Gastroesophageal sphincter (tissue), 4 donors: Measurements from ENCODE around the gene INTS11. TPM values are rescaled to one million over a fixed set of nuclear protein-coding genes. Genes with fewer than 3 reads are reported as not detected.

Experiments used
- ATAC-seq: fragments of 150-250 bp; one replicate; pipeline ENCODE4 v1.9.1; 2016; ENCODE audit warnings: mild to moderate bottlenecking, moderate library complexity
- H3K27ac ChIP-seq, 4 donors: fragments of 200-600 bp; sonication (generic) in 3 of 4; 1 replicate in 3 of 4; 2 replicates in 1 of 4; pipeline ENCODE4 v1.5.1; 2016 to 2019
- H3K27me3 ChIP-seq: fragments of 200-600 bp; sonication (generic); one replicate; pipeline ENCODE4 v1.5.1; 2019
- H3K36me3 ChIP-seq, 2 donors: fragments of 200-600 bp; sonication (generic); one replicate each; pipeline ENCODE4 v1.5.1; 2019; ENCODE audit warnings: control low read depth in 1 of 2
- H3K4me1 ChIP-seq, 3 donors: fragments of 200-600 bp; sonication (generic); 1 replicate in 2 of 3; 2 replicates in 1 of 3; pipeline ENCODE4 v1.5.1; 2016 to 2019; ENCODE audit warnings: control low read depth in 2 of 3
- H3K4me3 ChIP-seq, 2 donors: fragments of 200-600 bp; sonication (generic); one replicate each; pipeline ENCODE4 v1.5.1; 2019; ENCODE audit warnings: mild to moderate bottlenecking in 1 of 2, moderate library complexity in 1 of 2
- H3K9me3 ChIP-seq, 3 donors: fragments of 200-600 bp; sonication (generic); one replicate each; pipeline ENCODE4 v1.5.1; 2017 to 2019; ENCODE audit warnings: control low read depth in 2 of 3
- EP300 ChIP-seq: sonication (generic); formaldehyde crosslinking; IDR thresholded peaks from one replicate; pipeline ENCODE4 v1.6.1; 2017; ENCODE audit warnings: antibody characterized with exemption, mild to moderate bottlenecking
- POLR2A ChIP-seq, 2 donors: fragments of 450-650 bp; IDR thresholded peaks; one replicate each; pipeline ENCODE4 v1.6.1; 2017; ENCODE audit warnings: antibody characterized with exemption in 2 of 2, mild to moderate bottlenecking in 2 of 2, moderate library complexity in 1 of 2
- POLR2AphosphoS5 ChIP-seq: sonication (generic); formaldehyde crosslinking; IDR thresholded peaks from one replicate; pipeline ENCODE4 v1.6.1; 2017; ENCODE audit warnings: antibody characterized with exemption
- WGBS, 2 donors: methylation state at CpG; one replicate each; pipeline ENCODE4 v1.1.5; 2018; ENCODE audit warnings: low coverage in 1 of 2; 5-methylcytosine and 5-hydroxymethylcytosine counted together
- total RNA-seq, 4 donors: library from RNA; depleted of rRNA; stranded (reverse); fragments of >200 nt; gene quantifications; one replicate each; pipeline ENCODE4 v1.1.0, GENCODE V29; 2016
- TF ChIP-seq, protein P1 (sequence below), 4 experiments: fragments of 200-600 bp in 2 of 4; fragments of 450-650 bp in 2 of 4; sonication (generic) in 1 of 4; IDR thresholded peaks; one replicate each; pipeline ENCODE4 v1.5.1; 2017 to 2019; ENCODE audit warnings: antibody characterized with exemption in 4 of 4, mild to moderate bottlenecking in 2 of 4, moderate library complexity in 2 of 4

INTS11 gene
- total RNA-seq, 4 donors from 2014 or later = 62.0 to 119 (median 96.4) TPM

DNA sequence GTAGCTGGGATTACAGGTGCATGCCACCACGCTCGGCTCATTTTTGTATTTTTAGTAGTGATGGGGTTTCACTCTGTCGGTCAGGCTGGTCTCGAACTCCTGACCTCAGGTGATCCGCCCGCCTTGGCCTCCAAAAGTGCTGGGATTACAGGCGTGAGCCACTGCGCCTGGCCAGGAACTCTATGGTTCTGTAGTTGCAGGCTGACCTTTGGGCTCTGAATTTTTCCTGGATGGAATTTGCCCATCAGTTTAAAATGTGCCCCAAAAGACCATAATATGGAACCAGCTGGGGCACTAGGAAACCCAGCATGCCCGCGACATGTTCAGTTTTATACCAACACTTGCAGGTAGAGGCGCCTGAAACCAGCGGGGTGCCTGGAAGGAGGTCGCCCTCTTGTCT is 45.8 kb downstream of the INTS11 start:
- TF ChIP-seq POLR2A (IDR thresholded peaks at IDR 0.05) (no peak), EP300 (no peak), POLR2AphosphoS5 (no peak)
- TF ChIP-seq, protein P1, sequence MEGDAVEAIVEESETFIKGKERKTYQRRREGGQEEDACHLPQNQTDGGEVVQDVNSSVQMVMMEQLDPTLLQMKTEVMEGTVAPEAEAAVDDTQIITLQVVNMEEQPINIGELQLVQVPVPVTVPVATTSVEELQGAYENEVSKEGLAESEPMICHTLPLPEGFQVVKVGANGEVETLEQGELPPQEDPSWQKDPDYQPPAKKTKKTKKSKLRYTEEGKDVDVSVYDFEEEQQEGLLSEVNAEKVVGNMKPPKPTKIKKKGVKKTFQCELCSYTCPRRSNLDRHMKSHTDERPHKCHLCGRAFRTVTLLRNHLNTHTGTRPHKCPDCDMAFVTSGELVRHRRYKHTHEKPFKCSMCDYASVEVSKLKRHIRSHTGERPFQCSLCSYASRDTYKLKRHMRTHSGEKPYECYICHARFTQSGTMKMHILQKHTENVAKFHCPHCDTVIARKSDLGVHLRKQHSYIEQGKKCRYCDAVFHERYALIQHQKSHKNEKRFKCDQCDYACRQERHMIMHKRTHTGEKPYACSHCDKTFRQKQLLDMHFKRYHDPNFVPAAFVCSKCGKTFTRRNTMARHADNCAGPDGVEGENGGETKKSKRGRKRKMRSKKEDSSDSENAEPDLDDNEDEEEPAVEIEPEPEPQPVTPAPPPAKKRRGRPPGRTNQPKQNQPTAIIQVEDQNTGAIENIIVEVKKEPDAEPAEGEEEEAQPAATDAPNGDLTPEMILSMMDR (IDR thresholded peaks at IDR 0.05) = no peak
- Histone ChIP-seq H3K27me3 (peaks cover 8% of the 10 kb centered on the region), H3K9me3 (no peaks in the 10 kb centered on the region), H3K36me3 (no peaks in the 10 kb centered on the region), H3K4me1 (peaks cover 0 to 14% (median 6%) of the 10 kb centered on the region in 3 donors), H3K27ac (no peak overlapping the region), H3K4me3 (no peak overlapping the region)
- ATAC-seq = no peak
- WGBS, 2 donors = 90 to 100% methylated on average over 2 to 4 of the region's 13 CpGs

DNA sequence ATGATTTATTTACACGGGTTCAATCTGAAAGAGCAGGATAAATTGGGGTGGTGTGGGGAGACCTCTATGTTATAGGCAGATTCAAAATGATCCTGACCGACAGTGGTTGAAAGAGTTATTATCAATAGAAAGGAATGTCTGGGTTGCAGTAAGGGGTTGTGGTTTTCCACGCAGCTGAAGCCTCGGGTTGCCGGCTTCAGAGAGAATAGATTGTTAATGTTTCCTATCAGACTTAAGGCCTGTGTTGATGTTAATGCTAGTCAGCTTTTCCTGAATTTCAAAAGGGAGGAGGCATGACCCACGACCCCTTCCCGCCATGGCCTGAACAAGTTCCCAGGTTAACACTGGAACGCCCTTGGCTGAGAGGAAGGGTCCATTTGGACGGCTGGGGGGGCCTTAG is 48.6 kb downstream of the INTS11 start:
- Histone ChIP-seq H3K4me3 (no peak overlapping the region), H3K27ac (no peak overlapping the region), H3K4me1 (peaks cover 3 to 36% (median 26%) of the 10 kb centered on the region in 3 donors), H3K36me3 (peaks cover 0 to 3% of the 10 kb centered on the region in 2 donors), H3K27me3 (no peaks in the 10 kb centered on the region), H3K9me3 (no peaks in the 10 kb centered on the region)
- 64 to 80% methylated on average over 5 to 9 of the region's 9 CpGs for WGBS, 2 donors
- ATAC-seq = no peak
- TF ChIP-seq, protein P1 (IDR thresholded peaks at IDR 0.05) = no peak
- TF ChIP-seq POLR2A (IDR thresholded peaks at IDR 0.05) (no peak), EP300 (no peak), POLR2AphosphoS5 (no peak)

DNA sequence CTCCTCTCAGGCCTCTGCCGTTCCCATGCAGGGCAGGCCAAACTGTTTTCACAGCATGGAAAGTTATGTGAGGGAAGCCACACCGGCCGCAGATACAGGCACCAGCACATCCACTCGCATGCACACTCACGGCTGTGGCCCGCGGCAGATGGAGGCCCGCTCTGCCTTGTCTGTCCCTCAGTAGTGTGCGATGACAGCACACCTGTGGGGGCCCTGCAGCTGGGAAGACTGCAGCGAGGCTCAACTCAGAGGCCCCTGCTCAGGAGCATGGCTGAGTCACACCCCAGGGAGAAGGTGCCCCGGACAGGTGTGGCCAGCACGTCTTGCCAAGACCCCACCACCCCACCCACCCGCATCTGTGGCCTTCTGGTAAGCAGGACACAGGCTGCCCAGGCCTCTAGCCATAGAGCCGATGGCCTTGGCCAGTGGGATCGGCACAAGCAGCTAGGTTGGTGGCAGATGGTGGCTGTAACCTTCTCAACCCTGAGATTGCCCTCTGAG is 49.5 kb downstream of the INTS11 start:
- peak overlapping the region in 1 of 2 donors; percentile 99 for H3K4me3 ChIP-seq

DNA sequence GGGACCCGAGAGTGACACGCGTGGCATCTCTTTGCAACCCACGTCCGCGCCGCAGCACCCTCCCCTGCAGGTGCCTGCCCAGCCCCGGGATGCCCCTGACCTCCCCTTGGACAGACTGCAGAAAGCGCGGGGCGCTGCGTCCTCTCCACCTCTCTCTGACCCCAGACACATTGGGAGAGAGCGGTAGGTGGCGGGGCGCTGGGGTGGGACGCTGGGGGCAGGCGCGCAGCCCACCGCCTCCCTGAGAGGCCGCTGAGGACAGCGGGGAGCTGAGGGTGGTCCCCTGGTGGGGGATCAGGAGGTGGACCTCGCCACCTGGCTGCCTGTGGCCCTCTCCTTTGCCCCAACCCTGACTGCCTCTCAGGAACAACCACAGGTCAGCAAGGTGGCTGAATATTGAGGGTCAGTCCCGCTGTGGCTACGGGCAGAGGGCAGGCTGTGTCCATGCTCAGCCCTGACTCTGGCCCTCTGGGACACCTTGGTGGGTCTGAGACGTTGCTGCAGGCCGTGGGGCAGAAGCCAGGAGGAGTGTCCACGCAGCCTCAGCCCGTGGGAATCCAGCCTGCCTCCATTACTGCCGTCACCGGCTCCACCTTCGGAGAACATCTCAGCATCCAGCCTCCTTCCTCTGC is 50.0 kb downstream of the INTS11 start:
- Histone ChIP-seq H3K27ac (peak overlapping the region; percentile 21 to 89 (median 86)), H3K4me3 (peak overlapping the region; percentile 90 to 99), H3K9me3 (no peaks in the 10 kb centered on the region), H3K36me3 (peaks cover 0 to 4% of the 10 kb centered on the region in 2 donors), H3K4me1 (peaks cover 6 to 50% (median 35%) of the 10 kb centered on the region in 3 donors), H3K27me3 (no peaks in the 10 kb centered on the region)
- WGBS, 2 donors = 25% methylated on average over 7 of the region's 31 CpGs; no CpG with 5 or more reads in 1 of the 2 donors
- ATAC-seq = no peak
- TF ChIP-seq POLR2A (IDR thresholded peaks at IDR 0.05) (no peak), EP300 (no peak), POLR2AphosphoS5 (no peak)
- TF ChIP-seq, protein P1 (IDR thresholded peaks at IDR 0.05) = no peak

More for the DNA sequence above, 49.5 kb downstream of the INTS11 start:
- Histone ChIP-seq H3K4me1 (peaks cover 6 to 44% (median 34%) of the 10 kb centered on the region in 3 donors), H3K27ac (peak overlapping the region in 2 of 4 donors; percentile 86 to 89), H3K27me3 (no peaks in the 10 kb centered on the region), H3K9me3 (no peaks in the 10 kb centered on the region), H3K36me3 (peaks cover 0 to 4% of the 10 kb centered on the region in 2 donors)
- ATAC-seq = no peak
- TF ChIP-seq POLR2A (IDR thresholded peaks at IDR 0.05) (no peak), EP300 (no peak), POLR2AphosphoS5 (no peak)
- TF ChIP-seq, protein P1 (IDR thresholded peaks at IDR 0.05) = no peak
- no CpG with 5 or more reads among the region's 15 CpGs for WGBS, 2 donors
